GM23248 (cell line): Measurements from ENCODE around the gene UBE3B.

ENCODE experiments used
- EZH2 ChIP-seq: fragments of 200-600 bp; sonication (generic); IDR thresholded peaks from 2 replicates; pipeline ENCODE4 v1.6.1; 2018; ENCODE audit warnings: antibody characterized with exemption, mild to moderate bottlenecking; ENCODE audit not compliant: insufficient read depth, poor library complexity, severe bottlenecking
- EZH2phosphoT487 ChIP-seq: fragments of 200-600 bp; sonication (generic); IDR thresholded peaks from 2 replicates; pipeline ENCODE4 v1.6.1; 2018; ENCODE audit warnings: antibody characterized with exemption, moderate library complexity, mild to moderate bottlenecking, low read depth; ENCODE audit not compliant: insufficient read depth

DNA sequence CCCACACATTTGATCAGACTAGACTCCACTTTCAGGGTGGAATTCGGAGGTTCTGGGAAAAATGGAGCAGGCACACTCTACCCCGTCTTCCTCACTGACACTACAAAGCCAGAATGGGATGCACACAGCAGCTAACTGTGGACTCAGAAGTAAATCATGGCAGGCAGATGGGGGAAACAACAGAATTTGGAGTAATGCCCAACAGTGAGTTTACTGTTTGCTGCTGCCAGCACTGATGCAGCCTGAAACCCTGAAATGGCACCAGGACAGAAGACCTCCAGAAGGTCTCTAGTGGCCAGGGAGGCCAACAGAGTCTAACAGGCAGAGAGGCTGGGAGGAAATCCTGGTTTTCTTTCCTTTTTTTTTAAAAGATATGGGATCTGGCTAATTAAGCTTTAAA lies 24.9 kb upstream of the UBE3B start:
- no peak for TF ChIP-seq EZH2phosphoT487
- TF ChIP-seq EZH2 = no peak
